ENCODE results near the gene SLC44A5.
"Not testable (repeated sequence)": the region's sequence is repeated elsewhere in the genome, so short reads cannot be mapped to it uniquely, and the experiment has no call there.

Gene SLC44A5

GRCh38 chr1:75198163-75198562 lies 412.8 kb downstream of the SLC44A5 start:
- Histone ChIP-seq H3K27me3 (ENCODE audit: control insufficient read depth in 5 of 5, insufficient read depth in 4 of 5, low read length in 5 of 5) (peaks cover 0 to 10% (median 5%) of the 10 kb centered on the region in 5 donors), H3K36me3 (ENCODE audit: control insufficient read depth in 5 of 5, insufficient read depth in 5 of 5, low read length in 5 of 5) (no peaks in the 10 kb centered on the region), H3K9ac (ENCODE audit: low read length in 5 of 5) (no peak overlapping the region), H3K9me3 (ENCODE audit: control insufficient read depth in 5 of 5, low read length in 5 of 5) (no peaks in the 10 kb centered on the region), H3K4me3 (ENCODE audit: low read depth in 1 of 5, low read length in 5 of 5) (no peak overlapping the region), H3K27ac (ENCODE audit: low read depth, low read length) (no peak overlapping the region), H3K4me1 (ENCODE audit: control insufficient read depth in 5 of 5, insufficient read depth in 5 of 5, low read length in 5 of 5) (no peaks in the 10 kb centered on the region)

GRCh38 chr1:75188892-75189291 lies 422.0 kb downstream of the SLC44A5 start:
- Histone ChIP-seq H3K9ac (ENCODE audit: low read length in 5 of 5) (no peak overlapping the region), H3K36me3 (ENCODE audit: control insufficient read depth in 5 of 5, insufficient read depth in 5 of 5, low read length in 5 of 5) (no peaks in the 10 kb centered on the region), H3K4me3 (ENCODE audit: low read depth in 1 of 5, low read length in 5 of 5) (no peak overlapping the region), H3K9me3 (ENCODE audit: control insufficient read depth in 5 of 5, low read length in 5 of 5) (no peaks in the 10 kb centered on the region), H3K27ac (ENCODE audit: low read depth, low read length) (no peak overlapping the region), H3K27me3 (ENCODE audit: control insufficient read depth in 5 of 5, insufficient read depth in 4 of 5, low read length in 5 of 5) (peaks cover 0 to 2% (median 0%) of the 10 kb centered on the region in 5 donors), H3K4me1 (ENCODE audit: control insufficient read depth in 5 of 5, insufficient read depth in 5 of 5, low read length in 5 of 5) (no peaks in the 10 kb centered on the region)

GRCh38 chr1:75181214-75181955 lies 429.5 kb downstream of the SLC44A5 start:
- H3K4me3 ChIP-seq (ENCODE audit: low read depth in 1 of 5, low read length in 5 of 5); H3K27ac ChIP-seq (ENCODE audit: low read depth, low read length); H3K27me3 ChIP-seq (ENCODE audit: control insufficient read depth in 5 of 5, insufficient read depth in 4 of 5, low read length in 5 of 5); H3K9ac ChIP-seq (ENCODE audit: low read length in 5 of 5); H3K9me3 ChIP-seq (ENCODE audit: control insufficient read depth in 5 of 5, low read length in 5 of 5); H3K36me3 ChIP-seq (ENCODE audit: control insufficient read depth in 5 of 5, insufficient read depth in 5 of 5, low read length in 5 of 5); H3K4me1 ChIP-seq (ENCODE audit: control insufficient read depth in 5 of 5, insufficient read depth in 5 of 5, low read length in 5 of 5): not testable (repeated sequence)

- no peaks in the 10 kb centered on the region for H3K9me3 ChIP-seq (ENCODE audit: control insufficient read depth in 5 of 5, low read length in 5 of 5)
- H3K4me3 ChIP-seq (ENCODE audit: low read depth in 1 of 5, low read length in 5 of 5) = no peak overlapping the region
- H3K4me1 ChIP-seq (ENCODE audit: control insufficient read depth in 5 of 5, insufficient read depth in 5 of 5, low read length in 5 of 5) = peaks cover 0 to 15% (median 0%) of the 10 kb centered on the region in 5 donors
- H3K9ac ChIP-seq (ENCODE audit: low read length in 5 of 5) = no peak overlapping the region
- H3K27ac ChIP-seq (ENCODE audit: low read depth, low read length) = no peak overlapping the region
- H3K27me3 ChIP-seq (ENCODE audit: control insufficient read depth in 5 of 5, insufficient read depth in 4 of 5, low read length in 5 of 5) = no peaks in the 10 kb centered on the region
- H3K36me3 ChIP-seq (ENCODE audit: control insufficient read depth in 5 of 5, insufficient read depth in 5 of 5, low read length in 5 of 5) = no peaks in the 10 kb centered on the region
Observed at GRCh38 chr1:75174031-75174760, 436.7 kb downstream of the SLC44A5 start.

- Histone ChIP-seq H3K27me3 (ENCODE audit: control insufficient read depth in 5 of 5, insufficient read depth in 4 of 5, low read length in 5 of 5) (no peaks in the 10 kb centered on the region), H3K9me3 (ENCODE audit: control insufficient read depth in 5 of 5, low read length in 5 of 5) (no peaks in the 10 kb centered on the region), H3K36me3 (ENCODE audit: control insufficient read depth in 5 of 5, insufficient read depth in 5 of 5, low read length in 5 of 5) (no peaks in the 10 kb centered on the region), H3K4me3 (ENCODE audit: low read depth in 1 of 5, low read length in 5 of 5) (no peak overlapping the region), H3K27ac (ENCODE audit: low read depth, low read length) (no peak overlapping the region), H3K4me1 (ENCODE audit: control insufficient read depth in 5 of 5, insufficient read depth in 5 of 5, low read length in 5 of 5) (peaks cover 0 to 21% (median 7%) of the 10 kb centered on the region in 5 donors), H3K9ac (ENCODE audit: low read length in 5 of 5) (peak overlapping the region in 1 of 5 donors; percentile 16)
Observed at GRCh38 chr1:75172556-75172955, 438.4 kb downstream of the SLC44A5 start.

GRCh38 chr1:75171876-75172275 lies 439.0 kb downstream of the SLC44A5 start:
- Histone ChIP-seq H3K4me1 (ENCODE audit: control insufficient read depth in 5 of 5, insufficient read depth in 5 of 5, low read length in 5 of 5) (peaks cover 0 to 27% (median 14%) of the 10 kb centered on the region in 5 donors), H3K27ac (ENCODE audit: low read depth, low read length) (no peak overlapping the region), H3K4me3 (ENCODE audit: low read depth in 1 of 5, low read length in 5 of 5) (no peak overlapping the region), H3K36me3 (ENCODE audit: control insufficient read depth in 5 of 5, insufficient read depth in 5 of 5, low read length in 5 of 5) (no peaks in the 10 kb centered on the region), H3K9me3 (ENCODE audit: control insufficient read depth in 5 of 5, low read length in 5 of 5) (no peaks in the 10 kb centered on the region), H3K27me3 (ENCODE audit: control insufficient read depth in 5 of 5, insufficient read depth in 4 of 5, low read length in 5 of 5) (no peaks in the 10 kb centered on the region), H3K9ac (ENCODE audit: low read length in 5 of 5) (no peak overlapping the region)

GRCh38 chr1:75170981-75171380 lies 439.9 kb downstream of the SLC44A5 start:
- no peak overlapping the region for H3K9ac ChIP-seq (ENCODE audit: low read length in 5 of 5)
- peaks cover 3 to 32% (median 18%) of the 10 kb centered on the region in 5 donors for H3K4me1 ChIP-seq (ENCODE audit: control insufficient read depth in 5 of 5, insufficient read depth in 5 of 5, low read length in 5 of 5)
- no peaks in the 10 kb centered on the region for H3K36me3 ChIP-seq (ENCODE audit: control insufficient read depth in 5 of 5, insufficient read depth in 5 of 5, low read length in 5 of 5)
- H3K4me3 ChIP-seq (ENCODE audit: low read depth in 1 of 5, low read length in 5 of 5) = no peak overlapping the region
- no peaks in the 10 kb centered on the region for H3K9me3 ChIP-seq (ENCODE audit: control insufficient read depth in 5 of 5, low read length in 5 of 5)
- H3K27me3 ChIP-seq (ENCODE audit: control insufficient read depth in 5 of 5, insufficient read depth in 4 of 5, low read length in 5 of 5) = no peaks in the 10 kb centered on the region
- no peak overlapping the region for H3K27ac ChIP-seq (ENCODE audit: low read depth, low read length)

GRCh38 chr1:75170011-75170410 lies 440.9 kb downstream of the SLC44A5 start:
- Histone ChIP-seq H3K4me1 (ENCODE audit: control insufficient read depth in 5 of 5, insufficient read depth in 5 of 5, low read length in 5 of 5) (peaks cover 3 to 32% (median 18%) of the 10 kb centered on the region in 5 donors), H3K4me3 (ENCODE audit: low read depth in 1 of 5, low read length in 5 of 5) (no peak overlapping the region), H3K36me3 (ENCODE audit: control insufficient read depth in 5 of 5, insufficient read depth in 5 of 5, low read length in 5 of 5) (no peaks in the 10 kb centered on the region), H3K27ac (ENCODE audit: low read depth, low read length) (no peak overlapping the region), H3K9me3 (ENCODE audit: control insufficient read depth in 5 of 5, low read length in 5 of 5) (no peaks in the 10 kb centered on the region), H3K27me3 (ENCODE audit: control insufficient read depth in 5 of 5, insufficient read depth in 4 of 5, low read length in 5 of 5) (no peaks in the 10 kb centered on the region), H3K9ac (ENCODE audit: low read length in 5 of 5) (no peak overlapping the region)

- H3K4me1 ChIP-seq (ENCODE audit: control insufficient read depth in 5 of 5, insufficient read depth in 5 of 5, low read length in 5 of 5) = peaks cover 3 to 22% (median 17%) of the 10 kb centered on the region in 5 donors
- H3K27ac ChIP-seq (ENCODE audit: low read depth, low read length) = peak overlapping the region; percentile 11
- H3K27me3 ChIP-seq (ENCODE audit: control insufficient read depth in 5 of 5, insufficient read depth in 4 of 5, low read length in 5 of 5) = no peaks in the 10 kb centered on the region
- no peaks in the 10 kb centered on the region for H3K36me3 ChIP-seq (ENCODE audit: control insufficient read depth in 5 of 5, insufficient read depth in 5 of 5, low read length in 5 of 5)
- no peaks in the 10 kb centered on the region for H3K9me3 ChIP-seq (ENCODE audit: control insufficient read depth in 5 of 5, low read length in 5 of 5)
- no peak overlapping the region for H3K9ac ChIP-seq (ENCODE audit: low read length in 5 of 5)
- H3K4me3 ChIP-seq (ENCODE audit: low read depth in 1 of 5, low read length in 5 of 5) = no peak overlapping the region
Observed at GRCh38 chr1:75166821-75167220, 444.1 kb downstream of the SLC44A5 start.

- Histone ChIP-seq H3K36me3 (ENCODE audit: control insufficient read depth in 5 of 5, insufficient read depth in 5 of 5, low read length in 5 of 5) (no peaks in the 10 kb centered on the region), H3K27me3 (ENCODE audit: control insufficient read depth in 5 of 5, insufficient read depth in 4 of 5, low read length in 5 of 5) (no peaks in the 10 kb centered on the region), H3K4me3 (ENCODE audit: low read depth in 1 of 5, low read length in 5 of 5) (no peak overlapping the region), H3K9me3 (ENCODE audit: control insufficient read depth in 5 of 5, low read length in 5 of 5) (no peaks in the 10 kb centered on the region), H3K27ac (ENCODE audit: low read depth, low read length) (no peak overlapping the region), H3K4me1 (ENCODE audit: control insufficient read depth in 5 of 5, insufficient read depth in 5 of 5, low read length in 5 of 5) (peaks cover 3 to 20% (median 17%) of the 10 kb centered on the region in 5 donors), H3K9ac (ENCODE audit: low read length in 5 of 5) (no peak overlapping the region)
Observed at GRCh38 chr1:75165264-75165663, 445.6 kb downstream of the SLC44A5 start.

Measured in subcutaneous abdominal adipose tissue (tissue), 5 donors.